K562 (cell line): ENCODE measurements around the gene SFXN5. TPM values are rescaled to one million over a fixed set of nuclear protein-coding genes. Genes with fewer than 3 reads are reported as not detected.
A peak's percentile ranks its signal among the peaks of the same experiment; 100 is the strongest.

ENCODE experiments used
- ATAC-seq: fragments of 200-7000 bp; cut with Tn5 transposase; 3 replicates; pipeline ENCODE4 v1.9.1; 2020; ENCODE audit warnings: moderate library complexity
- BruUV-seq: library from RNA; stranded (reverse); fragments of 400-500 nt; replicated peaks from 2 replicates; lab custom pipeline; 2021; lab: Mats Ljungman, UMichigan
- CTCF ChIA-PET: fragments of 300-600 bp; formaldehyde crosslinking; extraction: SDS; loops from one replicate; lab custom pipeline; 2021; ENCODE audit warnings: low intra/inter-chr PET ratio; lab: Yijun Ruan, JAX
- POLR2A ChIA-PET: fragments of 300-600, 350-650 bp; sonication (Branson Sonifier 250); formaldehyde crosslinking; extraction: SDS; loops from one replicate; lab custom pipeline; 2021; ENCODE audit warnings: antibody characterized with exemption, inconsistent platforms; lab: Yijun Ruan, JAX
- DNase-seq, 4 experiments: peaks; one replicate each; pipeline versions ENCODE4 v3.0.0 to v3.0.0-alpha.2; 2011 to 2018; ENCODE audit warnings: low spot score in 3 of 4, mixed read lengths in 3 of 4; ENCODE audit errors: extremely low read depth in 1 of 4
- FAIRE-seq: peaks from 2 replicates; lab custom pipeline; 2011; peaks lifted over from hg19 to GRCh38; lab: Jason Lieb, UNC
- H2AFZ ChIP-seq: 2 replicates; pipeline ENCODE4 v1.6.0; 2011; ENCODE audit warnings: low read depth, low read length, control low read depth, inconsistent platforms
- H3K27ac ChIP-seq: fragments of 200-600 bp; 3 replicates; pipeline ENCODE4 v1.8.0; 2011; ENCODE audit warnings: low read depth, mild to moderate bottlenecking, control low read depth, inconsistent platforms, low read length, moderate library complexity, mixed read lengths; ENCODE audit errors: extremely low read depth
- H3K27me3 ChIP-seq, 2 experiments: fragments of 300-600 bp in 1 of 2; 2 replicates in 1 of 2; 3 replicates in 1 of 2; pipeline versions ENCODE4 v1.6.0 to v1.8.0; 2011; ENCODE audit warnings: inconsistent platforms in 2 of 2, low read length in 2 of 2, mild to moderate bottlenecking in 1 of 2, mixed read lengths in 1 of 2, moderate library complexity in 1 of 2; ENCODE audit not compliant: control insufficient read depth in 2 of 2, insufficient read depth in 2 of 2
- H3K36me3 ChIP-seq: fragments of 300-600 bp; 3 replicates; pipeline ENCODE4 v1.8.0; 2011; ENCODE audit warnings: mild to moderate bottlenecking, low read length, inconsistent platforms; ENCODE audit not compliant: control insufficient read depth, insufficient read depth
- H3K4me1 ChIP-seq, 2 experiments: fragments of 200-600 bp in 1 of 2; replicated peaks in 1 of 2; 2 replicates in 1 of 2; 3 replicates in 1 of 2; pipeline versions ENCODE4 v1.5.1 to v1.8.0; 2011; ENCODE audit warnings: inconsistent platforms in 2 of 2, low read length in 2 of 2, mild to moderate bottlenecking in 1 of 2, mixed read lengths in 1 of 2, moderate library complexity in 1 of 2; ENCODE audit not compliant: control insufficient read depth in 2 of 2, insufficient read depth in 2 of 2
- H3K4me2 ChIP-seq: 2 replicates; pipeline ENCODE4 v1.6.1; 2011; ENCODE audit warnings: low read length, control low read depth, inconsistent platforms, mixed read lengths; ENCODE audit not compliant: insufficient read depth
- H3K4me3 ChIP-seq: fragments of 200-600 bp; sonication (generic), shearing (Covaris generic); 2 replicates; pipeline ENCODE4 v1.5.1; 2016; ENCODE audit warnings: control low read depth, inconsistent platforms
- H3K79me2 ChIP-seq: fragments of 200-600 bp; 3 replicates; pipeline ENCODE4 v1.8.0; 2011; ENCODE audit warnings: low read length, inconsistent platforms; ENCODE audit not compliant: control insufficient read depth, insufficient read depth
- H3K9ac ChIP-seq, 2 experiments: 2 replicates each; pipeline versions ENCODE4 v1.6.0 to v1.6.1; 2011; ENCODE audit warnings: low read depth in 2 of 2, low read length in 2 of 2, control low read depth in 1 of 2, inconsistent platforms in 1 of 2, mild to moderate bottlenecking in 1 of 2, mixed read lengths in 1 of 2; ENCODE audit not compliant: insufficient read depth in 1 of 2
- H3K9me1 ChIP-seq: one replicate; pipeline ENCODE4 v1.6.0; 2011; ENCODE audit warnings: inconsistent platforms, mild to moderate bottlenecking, low read length, moderate library complexity; ENCODE audit not compliant: control insufficient read depth, insufficient read depth
- H3K9me3 ChIP-seq: replicated peaks from 2 replicates; pipeline ENCODE4 v1.5.1; 2011; ENCODE audit warnings: low read depth, low read length, inconsistent platforms; ENCODE audit not compliant: control insufficient read depth, insufficient read depth
- H4K20me1 ChIP-seq: replicated peaks from 2 replicates; pipeline ENCODE4 v1.6.1; 2011; ENCODE audit warnings: low read length, inconsistent platforms, mixed read lengths; ENCODE audit not compliant: control insufficient read depth, insufficient read depth
- ATF7 ChIP-seq: fragments of 450-650 bp; IDR thresholded peaks from 2 replicates; pipeline ENCODE4 v1.7.1; 2014; ENCODE audit warnings: mild to moderate bottlenecking, moderate library complexity
- C11orf30 ChIP-seq: fragments of 450-650 bp; IDR thresholded peaks from 2 replicates; pipeline ENCODE4 v1.6.1; 2016; ENCODE audit warnings: low read depth, mild to moderate bottlenecking
- DMBX1 ChIP-seq: fragments of 250-450 bp; sonication (Bioruptor Pico); IDR thresholded peaks from 2 replicates; pipeline ENCODE4 v1.8.0; 2022; ENCODE audit warnings: inconsistent platforms, mild to moderate bottlenecking, moderate library complexity, borderline replicate concordance
- E2F3 ChIP-seq: fragments of 250-450 bp; sonication (Bioruptor Pico); IDR thresholded peaks from 2 replicates; pipeline ENCODE4 v1.4.0; 2020; ENCODE audit warnings: mild to moderate bottlenecking
- KDM4B ChIP-seq, 2 experiments: fragments of 450-650 bp in 1 of 2; sonication (generic) in 1 of 2; IDR thresholded peaks; 2 replicates each; pipeline ENCODE4 v1.6.1; 2016 to 2017; ENCODE audit warnings: borderline replicate concordance in 2 of 2, antibody characterized with exemption in 1 of 2, low read depth in 1 of 2, mild to moderate bottlenecking in 1 of 2
- LCOR ChIP-seq: sonication (generic); formaldehyde crosslinking; IDR thresholded peaks from 2 replicates; pipeline ENCODE4 v1.8.0; 2022; ENCODE audit warnings: mild to moderate bottlenecking, missing genetic modification reagents
- MAFK ChIP-seq: IDR thresholded peaks from 2 replicates; pipeline ENCODE4 v1.6.1; 2011; ENCODE audit warnings: low read length, improper control_type of control experiment
- NEUROD1 ChIP-seq: fragments of 150-350 bp; IDR thresholded peaks from 2 replicates; pipeline ENCODE4 v1.6.1; 2014; ENCODE audit warnings: borderline replicate concordance, low read length, low read depth; ENCODE audit not compliant: partially characterized antibody
- PHTF2 ChIP-seq: fragments of 250-450 bp; sonication (Bioruptor Pico); IDR thresholded peaks from 2 replicates; pipeline ENCODE4 v1.5.0; 2021; ENCODE audit warnings: mild to moderate bottlenecking
- POLR2AphosphoS5 ChIP-seq: IDR thresholded peaks from 2 replicates; pipeline ENCODE4 v1.6.1; 2011; ENCODE audit warnings: mild to moderate bottlenecking, low read depth, low read length, moderate library complexity; ENCODE audit not compliant: control insufficient read depth, insufficient read depth
- STAT5A ChIP-seq: IDR thresholded peaks from 2 replicates; pipeline ENCODE4 v1.6.1; 2012; ENCODE audit warnings: low read length, inconsistent platforms, borderline replicate concordance
- ZNF165 ChIP-seq: fragments of 250-450 bp; sonication (Bioruptor Pico); IDR thresholded peaks from 2 replicates; pipeline ENCODE4 v1.4.0; 2020; ENCODE audit warnings: borderline replicate concordance
- WGBS: fragments of 100-300 bp; shearing (Covaris generic); methylation state at CpG from one replicate; pipeline ENCODE4 v1.1.6; 2016; ENCODE audit warnings: low coverage, mixed read lengths; ENCODE audit not compliant: insufficient coverage; ENCODE audit errors: missing lambda C conversion rate; 5-methylcytosine and 5-hydroxymethylcytosine counted together
- in situ Hi-C: fragments of 300-500 bp; cut with MboI; formaldehyde crosslinking; loops from 4 replicates; pipeline ENCODE4 v1.15.0; 2018; ENCODE audit warnings: inconsistent platforms, mixed read lengths
- intact Hi-C: fragments of 100-400 bp; cut with micrococcal nuclease; formaldehyde crosslinking; loops from 2 replicates; pipeline ENCODE4 v1.14.2; 2022
- polyA plus RNA-seq, 8 experiments: library from polyadenylated mRNA; depleted of rRNA in 4 of 8; stranded (reverse) in 5 of 8; unstranded in 3 of 8; fragments of >200 nt; fragmentation: Nextera tagmentation in 2 of 8; fragmentation: Illumina TruSeq in 1 of 8; extraction: Ambion mirVana in 2 of 8; extraction: Trizol in 1 of 8; gene quantifications; 2 replicates each; pipeline versions ENCODE4 v1.2.1 to v1.2.3, GENCODE V29; 2011 to 2014; ENCODE audit warnings: inconsistent platforms in 1 of 8, missing spikeins in 1 of 8
- total RNA-seq, 7 experiments: library from RNA; depleted of rRNA in 6 of 7; stranded (reverse); fragments of >200 nt in 6 of 7; fragmentation: Illumina TruSeq in 2 of 7; extraction: Trizol in 2 of 7; gene quantifications; 2 replicates each; pipeline versions ENCODE4 v1.2.1 to v1.2.3, GENCODE V29; 2011 to 2021; ENCODE audit warnings: low replicate concordance in 1 of 7
- TF ChIP-seq, protein P1 (sequence below): fragments of 250-450 bp; sonication (Bioruptor Pico); IDR thresholded peaks from 2 replicates; pipeline ENCODE4 v1.4.0; 2020
- TF ChIP-seq, protein P2 (sequence below), 3 experiments: fragments of 200-800 bp in 1 of 3; sonication (Bioruptor generic) in 1 of 3; sonication (generic) in 1 of 3; formaldehyde crosslinking in 1 of 3; IDR thresholded peaks; 2 replicates each; pipeline versions ENCODE4 v1.6.1 to v1.8.0; 2016 to 2022; ENCODE audit warnings: mild to moderate bottlenecking in 2 of 3, missing compliant biosample characterization in 2 of 3, missing genetic modification characterization in 2 of 3, missing genetic modification reagents in 1 of 3

The SFXN5 gene
- total and polyA plus RNA-seq, 9 of the 15 experiments (the other 6 are each of a cell fraction or from before 2014, with no cell fraction given) = 8.3 to 22.6 (median 16.0) TPM

DNA sequence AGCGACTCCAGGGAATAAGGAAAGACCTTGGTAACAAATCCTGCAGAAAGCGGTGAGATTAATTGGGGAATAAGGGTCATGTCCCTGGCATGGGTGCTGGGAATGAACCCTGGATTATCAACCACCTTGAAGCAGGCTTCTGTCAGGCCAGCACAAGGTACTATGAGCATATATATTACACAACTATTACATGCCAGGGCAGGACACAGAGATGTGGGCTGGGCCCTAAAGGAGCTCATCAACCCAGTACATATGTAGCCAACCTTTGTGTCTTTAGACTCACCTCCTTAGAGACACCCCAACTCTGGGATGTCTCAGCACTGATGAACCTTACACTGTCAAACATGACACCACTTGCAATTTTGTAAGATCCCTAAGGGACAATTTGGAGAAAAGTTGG lies 3.4 kb downstream of the SFXN5 start (continued):
- TF ChIP-seq, protein P1, sequence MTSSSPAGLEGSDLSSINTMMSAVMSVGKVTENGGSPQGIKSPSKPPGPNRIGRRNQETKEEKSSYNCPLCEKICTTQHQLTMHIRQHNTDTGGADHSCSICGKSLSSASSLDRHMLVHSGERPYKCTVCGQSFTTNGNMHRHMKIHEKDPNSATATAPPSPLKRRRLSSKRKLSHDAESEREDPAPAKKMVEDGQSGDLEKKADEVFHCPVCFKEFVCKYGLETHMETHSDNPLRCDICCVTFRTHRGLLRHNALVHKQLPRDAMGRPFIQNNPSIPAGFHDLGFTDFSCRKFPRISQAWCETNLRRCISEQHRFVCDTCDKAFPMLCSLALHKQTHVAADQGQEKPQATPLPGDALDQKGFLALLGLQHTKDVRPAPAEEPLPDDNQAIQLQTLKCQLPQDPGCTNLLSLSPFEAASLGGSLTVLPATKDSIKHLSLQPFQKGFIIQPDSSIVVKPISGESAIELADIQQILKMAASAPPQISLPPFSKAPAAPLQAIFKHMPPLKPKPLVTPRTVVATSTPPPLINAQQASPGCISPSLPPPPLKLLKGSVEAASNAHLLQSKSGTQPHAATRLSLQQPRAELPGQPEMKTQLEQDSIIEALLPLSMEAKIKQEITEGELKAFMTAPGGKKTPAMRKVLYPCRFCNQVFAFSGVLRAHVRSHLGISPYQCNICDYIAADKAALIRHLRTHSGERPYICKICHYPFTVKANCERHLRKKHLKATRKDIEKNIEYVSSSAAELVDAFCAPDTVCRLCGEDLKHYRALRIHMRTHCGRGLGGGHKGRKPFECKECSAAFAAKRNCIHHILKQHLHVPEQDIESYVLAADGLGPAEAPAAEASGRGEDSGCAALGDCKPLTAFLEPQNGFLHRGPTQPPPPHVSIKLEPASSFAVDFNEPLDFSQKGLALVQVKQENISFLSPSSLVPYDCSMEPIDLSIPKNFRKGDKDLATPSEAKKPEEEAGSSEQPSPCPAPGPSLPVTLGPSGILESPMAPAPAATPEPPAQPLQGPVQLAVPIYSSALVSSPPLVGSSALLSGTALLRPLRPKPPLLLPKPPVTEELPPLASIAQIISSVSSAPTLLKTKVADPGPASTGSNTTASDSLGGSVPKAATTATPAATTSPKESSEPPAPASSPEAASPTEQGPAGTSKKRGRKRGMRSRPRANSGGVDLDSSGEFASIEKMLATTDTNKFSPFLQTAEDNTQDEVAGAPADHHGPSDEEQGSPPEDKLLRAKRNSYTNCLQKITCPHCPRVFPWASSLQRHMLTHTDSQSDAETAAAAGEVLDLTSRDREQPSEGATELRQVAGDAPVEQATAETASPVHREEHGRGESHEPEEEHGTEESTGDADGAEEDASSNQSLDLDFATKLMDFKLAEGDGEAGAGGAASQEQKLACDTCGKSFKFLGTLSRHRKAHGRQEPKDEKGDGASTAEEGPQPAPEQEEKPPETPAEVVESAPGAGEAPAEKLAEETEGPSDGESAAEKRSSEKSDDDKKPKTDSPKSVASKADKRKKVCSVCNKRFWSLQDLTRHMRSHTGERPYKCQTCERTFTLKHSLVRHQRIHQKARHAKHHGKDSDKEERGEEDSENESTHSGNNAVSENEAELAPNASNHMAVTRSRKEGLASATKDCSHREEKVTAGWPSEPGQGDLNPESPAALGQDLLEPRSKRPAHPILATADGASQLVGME (CRISPR knock-in tag) = no peak
- no peak for TF ChIP-seq NEUROD1

DNA sequence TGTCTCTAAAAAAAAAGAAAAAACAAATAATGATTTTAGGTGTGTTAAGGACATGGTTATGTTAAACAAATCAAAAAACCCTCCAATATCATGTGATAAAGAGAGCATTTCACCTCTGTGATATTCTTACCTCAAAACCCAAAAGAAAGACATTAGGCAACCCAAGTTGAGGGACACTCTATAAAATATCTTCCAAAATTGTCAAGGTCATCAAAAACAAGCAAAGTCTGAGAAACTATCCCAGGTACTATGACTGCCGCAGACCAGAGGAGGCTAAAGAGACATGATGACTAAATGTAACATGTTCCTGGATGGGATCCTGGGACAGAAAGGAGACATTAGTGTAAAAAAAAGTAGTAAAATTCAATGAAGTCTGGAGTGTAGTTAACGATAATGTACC lies 4.5 kb downstream of the SFXN5 start:
- Histone ChIP-seq H2AFZ (no peak overlapping the region), H3K9ac (no peak overlapping the region), H4K20me1 (peaks cover 5% of the 10 kb centered on the region; the same call in 1 of the 2 replicates), H3K27me3 (no peaks in the 10 kb centered on the region), H3K9me1 (no peaks in the 10 kb centered on the region), H3K79me2 (peaks cover 90% of the 10 kb centered on the region), H3K27ac (no peak overlapping the region), H3K4me1 (peaks cover 35 to 52% of the 10 kb centered on the region in 2 experiments), H3K9me3 (no peaks in the 10 kb centered on the region), H3K4me2 (no peak overlapping the region), H3K4me3 (no peak overlapping the region), H3K36me3 (peaks cover 20% of the 10 kb centered on the region)
- CTCF ChIA-PET = no interaction called here
- DNase-seq (no peak), ATAC-seq (no peak), FAIRE-seq (no peak)
- in situ Hi-C loops = no loop called here
- BruUV-seq = no TSS peak
- 71% methylated on average over 2 of the region's 2 CpGs for WGBS
- POLR2A ChIA-PET = no interaction called here
- intact Hi-C loops = no loop called here
- TF ChIP-seq LCOR (CRISPR knock-in tag) (no peak), STAT5A (no peak), PHTF2 (CRISPR knock-in tag) (no peak), KDM4B (IDR thresholded peaks at IDR 0.05; ENCODE audit: borderline replicate concordance in 2 of 2, low read depth in 1 of 2) (no peak), POLR2AphosphoS5 (no peak), DMBX1 (CRISPR knock-in tag) (no peak), MAFK (peak; percentile 47), ATF7 (no peak), E2F3 (CRISPR knock-in tag) (no peak), ZNF165 (no peak), C11orf30 (peak; percentile 82)
- TF ChIP-seq, protein P2, sequence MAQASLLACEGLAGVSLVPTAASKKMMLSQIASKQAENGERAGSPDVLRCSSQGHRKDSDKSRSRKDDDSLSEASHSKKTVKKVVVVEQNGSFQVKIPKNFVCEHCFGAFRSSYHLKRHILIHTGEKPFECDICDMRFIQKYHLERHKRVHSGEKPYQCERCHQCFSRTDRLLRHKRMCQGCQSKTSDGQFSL (CRISPR knock-in tag; IDR thresholded peaks at IDR 0.05) = no peak
- TF ChIP-seq, protein P2 (tag; IDR thresholded peaks at IDR 0.05) = no peak
